Omental fat pad (tissue), 4 donors: ENCODE data around the gene TMEM143. TPM values are rescaled to one million over a fixed set of nuclear protein-coding genes. Genes with fewer than 3 reads are reported as not detected.

Source experiments
- ATAC-seq: fragments of 150-250 bp; one replicate; pipeline ENCODE4 v1.9.1; 2016; ENCODE audit warnings: mild to moderate bottlenecking, moderate library complexity; ENCODE audit not compliant: low FRiP score
- DNase-seq: peaks from one replicate; pipeline ENCODE4 v3.0.0-alpha.2; 2019; ENCODE audit warnings: low spot score
- CTCF ChIP-seq, 3 donors: fragments of 450-650 bp; IDR thresholded peaks; one replicate each; pipeline ENCODE4 v1.5.1; 2016 to 2017; ENCODE audit warnings: antibody characterized with exemption in 3 of 3, mild to moderate bottlenecking in 3 of 3, moderate library complexity in 2 of 3
- total RNA-seq, 4 donors: library from RNA; depleted of rRNA; stranded (reverse); fragments of >200 nt; gene quantifications; one replicate each; pipeline ENCODE4 v1.1.0, GENCODE V29; 2016

The TMEM143 gene
- total RNA-seq, 4 donors from 2014 or later = 2.0 to 11.5 (median 5.1) TPM

- no peak for TF ChIP-seq CTCF (IDR thresholded peaks at IDR 0.05)
Observed at GRCh38 chr19:48338802-48339503, 24.8 kb downstream of the TMEM143 start.

GRCh38 chr19:48338253-48338755 is 25.4 kb downstream of the TMEM143 start:
- no peak for DNase-seq
- TF ChIP-seq CTCF (IDR thresholded peaks at IDR 0.05) = no peak
- ATAC-seq = no peak

More at GRCh38 chr19:48338802-48339503, 24.8 kb downstream of the TMEM143 start:
- no peak for ATAC-seq
- DNase-seq = no peak

GRCh38 chr19:48333467-48334384 is 30.0 kb downstream of the TMEM143 start:
- peak in 2 of 3 donors; percentile 39 to 62 for TF ChIP-seq CTCF (IDR thresholded peaks at IDR 0.05)
- DNase-seq (peak; percentile 71), ATAC-seq (peak; percentile 91)

GRCh38 chr19:48332662-48333466 is 30.9 kb downstream of the TMEM143 start:
- peak; percentile 83 for DNase-seq
- TF ChIP-seq CTCF (IDR thresholded peaks at IDR 0.05) = no peak
- ATAC-seq = peak; percentile 79

- no peak for ATAC-seq
- no peak for TF ChIP-seq CTCF (IDR thresholded peaks at IDR 0.05)
- no peak for DNase-seq
Observed at GRCh38 chr19:48332351-48332661, 31.4 kb downstream of the TMEM143 start.

- TF ChIP-seq CTCF (IDR thresholded peaks at IDR 0.05) = no peak
- no peak for DNase-seq
- no peak for ATAC-seq
Observed at GRCh38 chr19:48330012-48330681, 33.6 kb downstream of the TMEM143 start.
